CD4-positive, alpha-beta T cell treated with Interleukin-2 at 100 ng/mL for 4 hours (primary cell): ENCODE data around the gene DCXR.

ENCODE experiments used
- DNase-seq: peaks from one replicate; pipeline ENCODE4 v3.0.0-alpha.2; 2020; ENCODE audit warnings: low spot score

Gene DCXR

DNA sequence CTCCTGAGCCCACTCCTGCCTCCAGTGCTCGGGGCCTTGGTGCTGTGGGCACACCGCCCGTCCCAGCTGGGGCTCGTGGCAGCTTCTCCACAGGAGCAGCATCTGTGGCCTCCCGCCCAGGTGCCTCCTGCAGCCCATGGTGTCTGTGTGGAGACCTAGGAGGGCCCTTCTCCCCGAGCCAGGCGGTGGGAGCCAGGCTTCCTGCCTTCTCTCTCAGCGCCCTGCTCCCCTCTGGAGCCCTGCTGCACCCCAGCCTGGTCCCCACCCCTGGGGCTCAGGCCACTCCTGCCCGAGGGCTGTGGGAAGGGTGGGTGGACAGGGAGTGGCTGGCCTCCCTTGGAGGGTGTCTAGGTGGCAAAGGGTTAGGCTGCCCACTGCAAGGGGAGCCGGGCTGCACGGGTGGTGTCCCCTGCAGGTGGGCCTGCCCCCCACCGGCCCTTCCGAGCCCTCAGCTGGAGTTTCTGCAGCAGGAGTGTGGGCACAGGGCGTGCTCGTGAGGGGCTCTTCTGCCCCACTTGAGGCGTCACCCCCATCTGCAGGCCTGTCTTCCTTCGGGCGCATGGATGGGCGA, 25.8 kb downstream of the DCXR start:
- no peak for DNase-seq

DNA sequence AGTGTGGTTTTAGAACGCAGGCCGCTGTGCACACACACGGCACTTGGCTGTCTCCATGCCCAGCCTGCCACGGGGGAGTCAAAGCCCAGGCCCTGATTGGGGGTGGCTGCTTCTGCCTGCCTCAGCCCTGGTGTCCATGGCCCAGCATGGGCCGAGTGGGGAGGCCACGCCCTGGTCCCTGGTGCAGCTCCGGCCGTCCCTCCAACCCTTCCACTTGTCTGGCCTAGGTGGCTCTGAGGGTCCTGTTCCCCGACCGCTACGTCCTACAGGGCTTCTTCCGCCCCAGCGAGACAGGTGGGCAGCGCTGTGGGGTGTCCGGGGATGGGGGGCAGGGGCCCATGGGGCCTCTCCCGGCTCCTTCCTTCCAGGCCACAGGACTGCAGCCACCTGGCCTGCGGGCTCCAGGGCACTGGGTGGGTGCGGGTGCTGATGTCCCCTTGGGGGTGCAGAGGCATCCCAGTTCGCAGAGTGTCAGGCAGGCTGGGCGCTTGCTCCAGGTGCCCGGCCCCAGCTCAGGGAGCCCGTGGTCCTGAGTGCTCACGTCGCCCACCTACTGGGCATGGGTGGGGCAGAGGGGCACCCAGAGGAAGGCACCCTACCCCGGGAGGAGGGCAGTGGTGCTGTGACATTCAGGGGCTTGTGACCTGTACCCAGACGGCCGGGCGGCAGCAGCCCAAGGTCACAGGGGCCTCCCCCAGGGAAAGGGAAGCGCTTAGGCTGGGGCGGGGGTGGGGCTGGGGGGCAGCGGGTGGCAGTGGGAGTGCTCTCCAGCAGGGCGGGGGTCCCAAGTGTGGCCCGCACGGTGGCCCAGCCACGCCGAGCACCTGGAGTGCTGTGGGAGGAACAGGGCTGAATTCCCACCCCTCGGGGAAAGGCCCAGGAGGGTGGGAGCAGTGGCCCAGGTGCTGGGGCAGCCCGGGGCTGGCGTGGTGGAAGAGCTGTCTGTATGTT, 26.6 kb downstream of the DCXR start:
- DNase-seq, result no peak

DNA sequence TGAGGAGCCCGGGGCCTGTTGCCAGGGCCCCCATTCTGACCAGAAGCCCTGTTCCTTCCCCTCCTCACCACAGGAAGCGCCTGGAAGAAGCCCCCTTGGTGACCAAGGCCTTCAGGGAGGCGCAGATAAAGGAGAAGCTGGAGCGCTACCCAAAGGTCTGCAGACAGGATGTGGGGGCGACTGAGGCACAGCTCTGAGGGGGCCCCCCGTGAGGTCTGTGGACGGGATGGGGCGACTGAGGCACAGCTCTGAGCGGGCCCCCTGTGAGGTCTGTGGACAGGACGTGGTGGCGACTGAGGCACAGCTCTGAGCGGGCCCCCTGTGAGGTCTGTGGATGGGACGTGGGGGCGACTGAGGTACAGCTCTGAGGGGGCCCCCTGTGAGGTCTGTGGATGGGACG, 28.1 kb downstream of the DCXR start:
- no peak for DNase-seq

DNA sequence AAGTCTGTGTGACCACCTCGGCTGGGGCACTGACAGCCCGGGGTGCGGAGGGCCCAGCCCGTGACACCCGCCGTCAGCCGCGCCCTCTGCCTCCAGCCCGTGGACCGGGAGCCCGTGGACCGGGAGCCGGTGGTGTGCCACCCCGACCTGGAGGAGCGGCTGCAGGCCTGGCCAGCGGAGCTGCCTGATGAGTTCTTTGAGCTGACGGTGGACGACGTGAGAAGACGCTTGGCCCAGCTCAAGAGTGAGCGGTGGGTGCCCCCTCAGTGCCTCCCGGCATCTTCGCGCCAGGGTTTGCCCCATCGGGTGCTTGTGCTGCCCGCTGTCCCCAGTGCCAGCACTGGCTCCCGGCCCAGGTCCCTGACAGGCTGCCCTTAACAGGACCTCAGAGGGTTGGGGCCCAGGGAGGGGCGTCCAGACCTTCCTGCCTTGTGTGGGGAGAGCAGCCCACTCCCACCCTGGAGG, 28.5 kb downstream of the DCXR start:
- no peak for DNase-seq

DNA sequence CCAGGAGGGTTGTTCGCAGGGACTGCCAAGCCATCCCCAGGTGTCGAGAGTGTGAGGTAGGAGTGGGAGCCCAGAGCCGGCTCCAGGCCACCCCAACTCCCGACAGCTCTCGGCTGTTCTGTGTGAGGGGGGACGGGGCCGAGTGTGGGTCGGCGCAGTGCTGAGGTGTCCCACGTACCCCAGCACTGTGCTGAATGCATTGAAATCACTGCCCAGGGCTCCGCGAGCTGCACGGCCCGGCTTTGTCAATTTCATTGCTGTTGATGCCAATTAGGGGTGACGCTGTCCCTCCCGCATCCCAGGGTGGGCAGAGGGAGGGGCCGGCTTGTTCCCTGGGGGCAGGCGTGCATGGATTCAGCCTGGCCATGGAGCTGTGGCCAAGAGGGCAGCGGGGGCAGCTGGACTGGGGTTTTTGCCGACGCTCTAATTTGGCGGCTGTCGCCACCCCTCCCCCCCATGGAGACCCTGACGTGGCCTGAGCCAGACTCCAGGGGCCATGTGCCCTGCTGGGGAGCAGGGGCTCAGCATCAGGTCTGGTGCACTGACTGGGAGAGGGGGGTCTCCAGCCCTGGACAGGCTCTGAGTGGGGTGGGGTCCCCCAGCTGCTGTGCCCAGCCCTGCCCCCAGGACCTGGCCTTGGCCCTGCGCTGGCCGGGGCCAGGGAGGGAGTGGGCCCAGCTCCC, 29.1 kb downstream of the DCXR start:
- no peak for DNase-seq

DNA sequence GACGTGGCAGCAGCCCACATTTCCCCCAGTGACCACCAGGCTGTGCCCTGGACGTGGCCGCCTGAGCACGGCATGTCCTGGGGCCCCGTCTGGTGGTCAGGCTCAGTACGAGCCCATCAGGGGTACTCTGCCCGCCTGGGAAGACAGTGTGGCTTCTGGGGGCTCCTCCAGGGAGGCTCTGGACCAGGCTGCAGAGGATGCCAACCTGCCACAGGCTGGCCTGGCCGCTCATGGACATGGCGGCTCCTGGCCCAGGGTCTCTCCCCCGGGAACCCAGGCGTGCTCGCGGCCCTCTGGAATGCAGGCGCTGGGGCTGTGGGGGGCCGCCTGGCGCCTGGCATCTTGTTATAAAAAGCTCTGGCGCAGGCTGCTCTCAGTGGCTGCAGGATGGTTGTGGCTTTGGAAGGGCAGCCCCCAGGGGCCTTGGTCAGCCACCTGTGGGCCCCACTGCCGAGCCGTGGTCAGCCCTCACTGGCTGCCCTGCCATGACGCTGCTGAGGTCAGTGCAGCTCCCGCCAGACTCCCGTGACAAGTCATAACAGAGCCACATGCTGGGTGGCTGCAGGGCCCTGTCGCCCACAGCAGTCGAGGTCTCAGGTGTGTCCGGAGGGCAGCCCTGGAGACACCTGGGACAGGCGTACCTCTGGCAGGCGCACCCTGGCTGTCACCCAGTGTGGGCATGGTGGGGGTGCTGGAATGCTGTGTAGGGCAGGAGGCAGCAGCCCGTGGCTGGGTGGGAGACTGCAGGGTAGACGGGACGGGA, 29.8 kb downstream of the DCXR start:
- no peak for DNase-seq

DNA sequence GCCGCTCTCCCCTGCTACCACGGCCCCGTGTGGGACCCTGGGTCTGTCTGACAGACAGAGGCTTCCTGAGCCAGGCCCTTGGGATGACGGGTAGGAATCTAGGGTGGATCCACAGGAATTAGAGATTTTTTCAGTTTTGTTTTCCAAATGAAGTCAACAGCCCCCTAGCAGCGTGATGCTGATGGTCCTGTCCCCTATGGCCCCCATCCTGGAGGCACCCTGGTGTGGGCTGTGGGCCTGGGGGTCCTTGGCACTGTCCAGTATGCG, 30.3 kb downstream of the DCXR start:
- DNase-seq, result no peak

DNA sequence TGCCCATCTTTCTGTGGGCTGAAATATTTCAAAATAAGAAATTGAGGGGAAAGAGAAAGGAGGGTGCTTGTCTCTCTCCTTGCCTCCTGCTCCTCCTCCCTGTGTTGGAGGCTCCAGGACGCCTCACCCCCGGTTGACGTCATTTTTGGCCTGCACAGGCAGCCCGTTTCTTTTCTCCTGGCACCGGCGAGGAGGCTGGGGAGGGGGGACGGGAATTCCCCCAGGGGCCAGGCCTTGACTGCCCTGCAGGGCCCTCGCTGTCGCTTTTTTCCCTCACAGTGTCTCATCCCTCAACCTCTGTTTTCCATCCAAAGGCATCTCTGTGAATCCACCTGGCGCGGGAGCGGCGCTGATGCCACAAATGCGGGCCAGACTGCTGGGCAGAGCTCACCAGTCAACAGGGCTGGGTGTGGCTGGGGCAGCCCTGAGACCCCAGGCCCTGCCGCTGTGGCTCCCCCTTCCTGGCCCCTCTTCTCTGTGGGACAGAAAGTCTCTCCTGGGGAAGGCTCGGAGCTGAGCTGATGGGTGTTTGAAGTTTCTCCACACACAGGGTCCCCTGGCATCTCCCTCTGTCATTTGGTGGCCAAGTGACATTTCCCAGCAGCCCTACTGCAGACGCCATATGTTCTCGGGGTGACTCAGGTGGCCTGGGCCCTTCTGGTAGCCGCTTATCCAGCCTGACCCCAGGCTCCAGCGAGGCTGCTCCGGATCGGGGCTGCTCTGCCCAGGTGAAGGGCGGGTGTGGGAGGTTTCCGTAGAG, 30.8 kb downstream of the DCXR start:
- no peak for DNase-seq

DNA sequence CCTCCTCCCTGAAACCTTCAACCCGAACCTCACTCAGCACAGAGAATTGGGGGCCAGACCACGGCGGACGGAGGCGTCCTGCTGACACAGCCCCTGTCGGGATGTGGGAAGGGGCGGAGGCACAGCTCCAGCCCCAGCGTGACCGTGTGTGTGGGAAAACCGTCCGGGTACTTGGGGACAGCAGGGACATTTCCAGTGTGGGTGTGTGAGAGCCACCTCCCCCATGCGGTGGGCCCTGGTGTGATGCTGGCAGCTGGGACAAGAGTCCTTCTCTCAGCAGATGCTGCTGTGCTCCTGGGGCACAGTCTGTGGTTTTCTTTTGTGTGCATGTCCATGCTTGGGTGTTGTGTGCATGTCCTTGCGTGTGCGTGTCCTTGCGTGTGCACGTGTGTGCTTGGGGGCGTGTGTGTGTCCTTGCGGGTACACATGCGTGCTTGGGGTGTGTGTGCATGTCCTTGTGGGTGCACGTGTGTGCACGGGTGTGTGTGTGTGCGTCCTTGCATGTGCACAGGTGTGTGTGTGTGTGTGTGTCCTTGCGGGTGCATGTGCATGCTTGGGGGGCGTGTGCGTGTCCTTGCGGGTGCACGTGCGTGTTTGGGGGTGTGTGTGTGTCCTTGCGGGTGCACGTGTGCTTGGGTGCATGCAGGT, 31.7 kb downstream of the DCXR start:
- no peak for DNase-seq

DNA sequence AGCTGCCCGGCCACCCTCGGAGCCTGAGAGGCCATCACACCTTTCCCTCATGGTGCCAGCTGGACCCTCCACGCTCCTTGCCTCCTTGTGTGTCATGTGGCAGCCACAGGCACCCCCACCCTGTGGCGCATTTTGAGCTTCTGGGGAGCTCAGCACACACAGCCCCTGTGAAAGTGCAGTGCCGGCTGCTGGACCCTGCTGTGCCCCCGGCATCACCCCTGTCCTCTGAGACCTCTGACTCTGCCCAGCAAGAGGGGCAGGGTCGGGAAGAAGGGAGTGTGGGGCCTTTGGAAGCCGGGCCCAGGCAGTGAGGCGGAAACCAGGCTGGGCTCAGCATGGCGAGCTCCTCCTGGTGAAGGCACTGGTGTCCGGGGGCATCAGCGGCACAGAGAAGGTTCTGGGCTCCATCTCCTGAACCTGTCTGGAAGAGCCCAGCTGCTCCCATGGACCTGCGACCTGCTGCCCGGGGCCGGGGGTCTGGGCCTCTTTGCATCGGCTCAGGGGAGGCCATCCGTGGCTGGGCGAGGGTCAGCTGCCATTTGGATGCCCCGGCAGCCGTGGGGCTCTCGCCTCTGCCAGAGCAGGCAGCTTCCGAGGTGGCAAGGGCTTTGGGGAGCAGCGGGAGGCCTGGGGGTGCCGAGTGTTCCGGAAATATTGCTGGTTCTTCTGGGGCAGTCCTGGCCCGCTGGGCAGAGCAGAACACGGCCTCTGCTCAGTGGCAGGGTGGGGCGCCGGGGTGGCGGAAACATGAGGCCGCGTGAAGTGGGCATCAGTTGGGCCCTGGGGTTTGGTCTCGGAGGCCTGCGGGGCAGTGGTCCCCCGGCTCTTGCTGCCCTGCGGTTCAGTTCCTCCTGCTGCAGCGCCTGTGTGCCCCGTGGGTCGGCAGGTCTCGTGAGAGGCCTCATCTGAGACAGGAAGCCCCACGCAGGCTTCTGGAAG, 32.7 kb downstream of the DCXR start:
- DNase-seq, result no peak

DNA sequence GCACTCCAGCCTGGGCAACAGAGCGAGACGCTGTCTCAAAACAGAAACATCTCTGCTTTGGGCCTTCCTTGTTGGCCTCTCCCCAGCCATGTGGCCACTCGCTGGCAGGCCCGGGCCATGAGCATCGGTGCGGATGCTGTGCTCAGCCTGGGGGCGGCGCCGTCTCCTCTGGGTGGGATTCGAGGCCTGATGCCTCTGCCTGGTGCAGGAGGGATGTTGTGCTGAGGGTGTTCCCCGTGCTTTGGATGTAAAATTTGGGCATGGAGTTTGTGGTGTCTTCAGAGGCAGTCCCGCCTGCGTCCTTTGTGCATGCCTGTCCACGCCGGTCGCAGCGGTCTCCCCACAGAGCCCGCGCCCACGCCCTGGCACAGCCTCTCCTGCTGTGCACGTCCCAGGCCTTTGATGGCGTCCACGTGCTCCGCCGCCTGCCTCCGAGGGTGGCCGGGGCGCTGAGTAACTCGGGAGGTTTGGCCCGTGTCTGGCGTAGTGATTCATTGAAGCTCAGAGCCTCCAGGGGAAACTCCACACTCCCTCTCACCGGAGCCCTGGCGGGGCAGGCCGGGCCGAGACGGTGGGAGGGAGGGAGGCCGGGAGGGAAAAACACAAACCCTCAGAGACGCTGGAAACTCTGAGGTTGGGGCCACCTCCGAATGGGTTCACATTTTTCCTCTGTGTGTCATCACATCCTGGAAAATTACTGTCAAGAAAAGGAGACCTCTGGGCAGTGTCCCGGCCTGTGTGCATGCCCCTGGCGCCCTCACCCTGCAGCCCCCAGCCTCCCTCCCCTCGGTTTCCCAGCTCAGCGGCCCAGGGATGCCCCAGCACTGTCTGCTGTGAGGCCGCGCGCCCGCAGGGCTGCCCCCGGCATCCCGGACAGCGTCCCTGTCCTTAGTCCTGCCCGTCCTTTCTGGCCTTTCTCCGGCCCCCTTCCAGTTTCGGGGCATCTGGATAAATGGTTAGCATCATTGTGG, 33.8 kb downstream of the DCXR start:
- no peak for DNase-seq

DNA sequence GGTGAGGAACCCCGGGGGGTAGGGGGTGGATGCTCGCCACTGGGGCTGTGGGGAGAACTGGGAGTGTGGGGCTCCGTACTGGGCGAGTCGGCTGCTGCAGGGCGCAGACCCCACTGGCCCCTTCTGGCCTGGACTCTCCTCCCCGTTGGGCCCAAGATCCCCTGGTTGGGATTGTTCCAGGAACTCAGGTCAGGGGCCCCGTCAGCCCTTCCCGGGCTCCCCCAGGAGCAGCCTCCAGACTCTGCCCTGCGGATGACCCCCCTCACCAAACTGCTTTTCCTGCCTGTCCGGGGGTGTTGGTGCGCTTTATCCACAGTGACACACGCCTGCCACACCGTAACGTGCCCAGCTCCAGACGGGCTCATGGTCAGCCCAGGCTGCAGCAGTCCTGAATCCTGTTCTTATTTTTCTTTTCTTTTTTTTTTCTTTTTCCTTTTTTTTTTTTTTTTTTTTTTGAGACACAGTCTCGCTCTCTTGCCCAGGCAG, 35.9 kb downstream of the DCXR start:
- no peak for DNase-seq

DNA sequence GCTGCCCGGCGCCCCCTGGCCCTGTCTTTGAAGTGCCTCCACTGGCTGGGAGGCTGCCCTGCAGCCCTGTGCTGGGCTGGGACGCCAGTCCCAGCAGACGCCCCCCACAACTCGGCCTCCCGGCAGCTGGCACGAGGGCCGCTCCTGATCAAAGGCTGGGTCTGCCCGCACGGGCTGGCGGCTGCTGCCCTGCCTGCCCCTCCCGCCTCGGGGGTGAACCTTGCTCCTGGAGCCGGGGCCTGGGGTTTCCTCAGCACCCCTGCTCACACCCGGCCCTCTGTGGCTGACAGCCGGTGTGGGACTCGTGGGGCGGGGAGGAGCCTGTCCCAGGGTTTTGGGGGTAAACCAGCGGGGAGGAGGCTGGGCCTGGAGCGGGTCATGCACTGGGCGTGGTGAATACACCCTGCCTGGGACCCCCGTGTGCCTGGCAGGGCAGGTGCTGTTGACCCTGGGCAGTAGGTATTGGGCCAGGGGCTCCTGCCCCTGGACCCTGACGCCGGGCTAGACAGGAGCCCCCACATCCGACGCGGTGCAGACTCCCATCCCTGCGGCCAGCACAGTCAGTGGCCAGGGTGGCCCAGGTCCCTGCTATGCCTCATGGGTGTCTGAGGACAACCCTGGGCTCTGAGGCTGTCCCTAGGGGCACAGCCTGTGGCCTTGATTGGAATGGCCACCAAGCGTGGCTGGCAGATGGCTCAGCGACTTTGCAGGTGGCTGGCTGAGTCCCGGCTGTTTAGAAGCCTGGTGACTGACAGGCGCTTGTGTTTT, 36.5 kb downstream of the DCXR start:
- no peak for DNase-seq

DNA sequence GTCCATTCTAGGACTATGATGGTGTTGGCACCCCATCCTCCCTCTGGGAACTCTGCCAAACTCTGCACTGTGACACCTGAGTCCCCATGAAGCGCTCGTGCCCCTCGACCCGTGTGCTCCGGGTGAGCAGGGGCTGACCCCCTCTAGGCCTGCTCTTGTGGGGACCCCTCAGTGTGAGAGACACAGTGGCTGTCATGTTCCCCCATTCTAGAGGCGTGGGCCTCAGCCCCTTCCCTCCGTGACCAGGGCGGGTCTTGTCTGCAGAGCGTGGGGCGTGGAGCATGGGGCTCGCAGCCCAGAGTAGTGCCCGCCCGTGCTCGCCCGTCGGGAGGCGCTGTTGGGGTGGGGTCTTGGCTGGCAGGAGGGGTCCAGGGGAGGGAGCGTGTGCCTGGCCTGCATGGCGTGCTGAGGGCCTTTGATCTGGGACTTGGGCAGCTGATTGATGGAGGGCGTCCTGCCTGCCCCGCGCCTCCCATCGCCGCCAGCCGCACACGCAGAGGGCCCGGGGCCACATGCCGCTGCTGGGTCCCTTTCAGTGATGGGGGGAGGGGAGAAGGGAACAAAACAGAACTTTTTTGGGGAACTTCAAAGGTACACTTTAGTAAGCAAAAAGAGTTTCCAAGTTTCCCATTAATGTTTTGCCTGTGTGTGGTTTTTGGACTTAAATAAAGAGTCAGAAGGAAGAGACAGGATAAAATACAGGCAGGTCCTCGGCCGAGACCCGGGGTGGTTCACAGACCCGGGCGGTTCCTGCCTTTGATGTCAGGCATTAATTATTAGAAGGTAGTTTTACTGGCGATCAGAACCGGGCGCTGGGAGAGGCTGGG, 37.3 kb downstream of the DCXR start:
- no peak for DNase-seq

DNA sequence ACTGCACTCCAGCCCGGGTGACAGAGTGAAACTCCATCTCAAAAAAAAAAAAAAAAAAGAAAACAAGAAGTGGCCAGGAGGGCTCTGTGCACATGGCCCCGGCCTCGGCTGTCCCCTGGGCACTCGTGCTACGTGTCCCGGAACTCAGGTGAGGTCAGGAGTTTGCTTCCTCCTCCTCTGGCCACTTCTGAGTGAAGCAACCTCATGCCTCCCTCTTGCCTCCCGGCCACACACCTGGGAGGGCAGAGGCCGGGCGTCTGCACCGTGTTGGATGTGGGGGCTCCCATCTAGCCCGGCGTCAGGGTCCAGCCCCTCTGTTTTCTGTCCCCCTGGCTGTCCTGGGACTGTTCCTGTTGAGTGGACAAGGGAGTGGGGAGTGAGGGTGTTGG, 37.9 kb downstream of the DCXR start:
- no peak for DNase-seq

DNA sequence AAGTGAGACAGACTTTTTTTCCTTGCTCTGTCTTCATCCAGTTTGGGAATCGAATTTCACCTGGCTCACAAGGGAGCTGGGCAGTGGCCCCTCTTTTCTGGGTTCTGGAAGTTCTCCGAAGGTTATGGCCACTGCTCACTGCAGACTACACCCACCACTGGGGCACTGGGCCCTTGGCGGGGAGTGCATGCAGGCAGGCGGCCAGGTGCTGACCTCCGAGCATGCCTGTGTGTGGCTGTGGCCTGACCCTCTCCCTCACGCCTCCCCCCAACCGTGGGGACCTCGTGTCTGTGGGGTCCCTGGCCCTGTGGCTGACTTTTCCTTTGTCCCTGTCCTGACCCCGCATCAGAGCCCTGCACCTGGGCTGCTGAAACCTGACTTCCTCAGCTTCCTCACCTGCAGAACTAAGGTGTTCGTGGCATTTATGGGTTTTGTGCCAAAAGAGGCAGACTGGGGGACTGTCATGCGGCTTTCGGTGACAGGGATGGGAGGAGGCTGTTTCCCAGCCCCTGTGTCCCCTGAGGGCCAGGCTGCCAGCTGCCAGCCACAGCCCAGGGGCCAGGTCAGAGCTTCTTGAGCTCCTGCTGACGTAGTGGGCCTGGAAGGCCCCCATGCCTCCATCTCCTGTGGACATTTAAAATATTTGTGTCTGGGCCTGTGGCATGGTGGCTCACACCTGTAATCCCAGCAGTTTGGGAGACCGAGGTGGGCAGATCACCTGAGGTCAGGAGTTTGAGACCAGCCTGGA, 38.6 kb downstream of the DCXR start:
- no peak for DNase-seq
